Mesenchymal stem cell (in vitro differentiated cells and primary cell): ENCODE data around the gene PEX10.

Experiments used
- DNase-seq: peaks from one replicate; pipeline ENCODE4 v3.0.0-alpha.2; 2013
- H2AFZ ChIP-seq: one replicate; pipeline ENCODE4 v1.6.1; 2013; ENCODE audit warnings: low read depth, mild to moderate bottlenecking, control low read depth, inconsistent platforms, low read length, moderate library complexity
- H2AK5ac ChIP-seq: 2 replicates; pipeline ENCODE4 v1.6.1; 2013; ENCODE audit warnings: low read length, moderate library complexity, mild to moderate bottlenecking, inconsistent platforms; ENCODE audit not compliant: severe bottlenecking
- H2BK120ac ChIP-seq: one replicate; pipeline ENCODE4 v1.6.1; 2013; ENCODE audit warnings: low read depth, mild to moderate bottlenecking, inconsistent platforms, low read length, moderate library complexity
- H2BK12ac ChIP-seq, 2 experiments: one replicate each; pipeline ENCODE4 v1.6.1; 2013; ENCODE audit warnings: inconsistent platforms in 2 of 2, low read length in 2 of 2, mild to moderate bottlenecking in 2 of 2, moderate library complexity in 2 of 2, control low read depth in 1 of 2
- H2BK15ac ChIP-seq: one replicate; pipeline ENCODE4 v1.6.1; 2013; ENCODE audit warnings: mild to moderate bottlenecking, low read depth, inconsistent platforms; ENCODE audit not compliant: poor library complexity, severe bottlenecking
- H2BK5ac ChIP-seq: 2 replicates; pipeline ENCODE4 v1.6.1; 2013; ENCODE audit warnings: low read depth, mild to moderate bottlenecking, low read length, control low read depth, inconsistent platforms; ENCODE audit not compliant: poor library complexity, severe bottlenecking
- H3K14ac ChIP-seq, 2 experiments: one replicate each; pipeline ENCODE4 v1.6.1; 2013; ENCODE audit warnings: inconsistent platforms in 2 of 2, low read length in 2 of 2, control low read depth in 1 of 2, mild to moderate bottlenecking in 1 of 2, moderate library complexity in 1 of 2
- H3K18ac ChIP-seq, 2 experiments: one replicate each; pipeline ENCODE4 v1.6.1; 2013; ENCODE audit warnings: inconsistent platforms in 2 of 2, low read length in 2 of 2, control low read depth in 1 of 2, low read depth in 1 of 2, mild to moderate bottlenecking in 1 of 2
- H3K23ac ChIP-seq, 2 experiments: one replicate each; pipeline ENCODE4 v1.6.1; 2013; ENCODE audit warnings: inconsistent platforms in 2 of 2, low read length in 2 of 2, mild to moderate bottlenecking in 2 of 2, moderate library complexity in 2 of 2, control low read depth in 1 of 2
- H3K27ac ChIP-seq: 2 replicates; pipeline ENCODE4 v1.5.1; 2013; ENCODE audit warnings: mild to moderate bottlenecking, moderate library complexity, low read length, control low read depth, inconsistent platforms; ENCODE audit not compliant: poor library complexity, severe bottlenecking
- H3K27me3 ChIP-seq, 2 experiments: 2 replicates each; pipeline versions ENCODE4 v1.6.1 to v1.7.0; 2013; ENCODE audit warnings: low read length in 2 of 2, mild to moderate bottlenecking in 2 of 2, moderate library complexity in 2 of 2, control low read depth in 1 of 2, inconsistent platforms in 1 of 2; ENCODE audit not compliant: control insufficient read depth in 1 of 2, insufficient read depth in 1 of 2
- H3K36me3 ChIP-seq, 2 experiments: 2 replicates each; pipeline versions ENCODE4 v1.6.1 to v1.7.0; 2013; ENCODE audit warnings: low read length in 2 of 2, control low read depth in 1 of 2, inconsistent platforms in 1 of 2, low read depth in 1 of 2, mild to moderate bottlenecking in 1 of 2; ENCODE audit not compliant: insufficient read depth in 2 of 2, control insufficient read depth in 1 of 2
- H3K4ac ChIP-seq, 2 experiments: one replicate each; pipeline ENCODE4 v1.6.1; 2013; ENCODE audit warnings: inconsistent platforms in 2 of 2, low read length in 2 of 2, mild to moderate bottlenecking in 2 of 2, moderate library complexity in 2 of 2, control low read depth in 1 of 2, low read depth in 1 of 2
- H3K4me1 ChIP-seq: 2 replicates; pipeline ENCODE4 v1.6.1; 2013; ENCODE audit warnings: low read depth, low read length, control low read depth; ENCODE audit not compliant: control insufficient read depth, insufficient read depth
- H3K4me2 ChIP-seq: 2 replicates; pipeline ENCODE4 v1.6.1; 2013; ENCODE audit warnings: low read length, mild to moderate bottlenecking, inconsistent platforms; ENCODE audit not compliant: poor library complexity, severe bottlenecking
- H3K4me3 ChIP-seq, 2 experiments: 2 replicates each; pipeline versions ENCODE4 v1.5.1 to v1.7.0; 2013; ENCODE audit warnings: low read length in 2 of 2, mild to moderate bottlenecking in 2 of 2, control low read depth in 1 of 2, low read depth in 1 of 2; ENCODE audit not compliant: insufficient read depth in 1 of 2
- H3K79me1 ChIP-seq: replicated peaks from 2 replicates; pipeline ENCODE4 v1.6.1; 2013; ENCODE audit warnings: mild to moderate bottlenecking, control low read depth, low read length, inconsistent platforms; ENCODE audit not compliant: poor library complexity, severe bottlenecking
- H3K9ac ChIP-seq: 2 replicates; pipeline ENCODE4 v1.7.0; 2013; ENCODE audit warnings: mild to moderate bottlenecking, low read length, moderate library complexity
- H3K9me3 ChIP-seq: 2 replicates; pipeline ENCODE4 v1.7.0; 2013; ENCODE audit warnings: mild to moderate bottlenecking, low read length; ENCODE audit not compliant: control insufficient read depth
- H4K8ac ChIP-seq: one replicate; pipeline ENCODE4 v1.6.1; 2013; ENCODE audit warnings: inconsistent platforms, mild to moderate bottlenecking, low read length, moderate library complexity
- H4K91ac ChIP-seq: one replicate; pipeline ENCODE4 v1.6.1; 2013; ENCODE audit warnings: mild to moderate bottlenecking, low read length, inconsistent platforms
- WGBS: methylation state at CpG from one replicate; pipeline ENCODE4 v1.1.7; 2013; ENCODE audit warnings: mixed read lengths; 5-methylcytosine and 5-hydroxymethylcytosine counted together

PEX10 gene

DNA sequence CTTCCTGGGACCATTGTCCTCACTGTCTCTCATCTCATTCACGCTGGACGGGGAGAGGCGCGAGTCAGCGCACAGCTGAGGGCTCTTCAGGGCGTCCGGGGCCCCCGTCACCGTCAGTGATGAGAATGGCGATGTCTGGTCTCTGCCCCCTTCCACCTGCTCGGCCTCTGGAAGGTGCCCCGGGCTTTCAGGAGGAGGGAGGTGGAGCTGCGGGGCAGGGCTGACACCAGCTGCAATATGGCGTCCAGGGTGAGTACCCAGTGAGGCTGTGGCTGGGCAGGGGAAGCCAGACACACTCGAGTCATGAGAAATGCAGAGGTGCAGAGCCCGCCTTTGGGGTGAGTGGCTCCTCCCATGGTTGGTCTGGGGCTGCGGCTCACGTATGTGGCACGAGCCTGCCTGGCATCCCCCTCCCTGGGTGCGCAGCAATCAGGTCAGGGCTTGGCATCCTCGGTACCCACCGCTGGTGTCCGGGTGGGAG, 36.1 kb downstream of the PEX10 start:
- Histone ChIP-seq H2AK5ac (no peak overlapping the region), H3K4me3 (no peak overlapping the region), H3K4ac (no peak overlapping the region), H3K27ac (no peak overlapping the region), H3K27me3 (peaks cover 0 to 3% of the 10 kb centered on the region in 2 experiments), H2BK120ac (no peak overlapping the region), H3K79me1 (no peaks in the 10 kb centered on the region), H3K4me1 (peaks cover 14% of the 10 kb centered on the region), H2BK5ac (no peak overlapping the region), H4K8ac (no peak overlapping the region), H3K9ac (no peak overlapping the region), H3K4me2 (no peak overlapping the region), H3K23ac (no peak overlapping the region), H2BK15ac (no peak overlapping the region), H2AFZ (no peak overlapping the region), H4K91ac (no peak overlapping the region), H3K18ac (no peak overlapping the region), H2BK12ac (no peak overlapping the region), H3K36me3 (no peaks in the 10 kb centered on the region), H3K9me3 (no peaks in the 10 kb centered on the region), H3K14ac (no peak overlapping the region)
- 88% methylated on average over 23 of the region's 23 CpGs for WGBS
- DNase-seq: no peak

DNA sequence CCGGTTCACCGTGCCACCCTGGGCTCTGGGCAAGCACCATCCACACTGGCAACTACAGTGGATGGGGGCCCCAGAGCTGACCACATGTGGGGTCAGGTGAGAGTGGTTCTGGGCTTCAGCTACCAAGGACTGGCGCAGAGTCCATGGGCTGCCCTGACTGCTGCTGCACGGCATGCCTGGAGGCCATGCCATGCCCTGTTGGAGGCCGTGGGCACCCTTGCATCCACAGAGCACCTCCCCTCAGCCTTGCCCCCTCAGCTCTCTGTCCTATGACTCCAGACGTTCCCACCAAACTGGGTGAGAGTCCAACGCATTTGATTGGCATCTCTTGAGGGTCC, 36.5 kb downstream of the PEX10 start:
- Histone ChIP-seq H3K4me2 (no peak overlapping the region), H3K79me1 (no peaks in the 10 kb centered on the region), H3K27me3 (peaks cover 0 to 3% of the 10 kb centered on the region in 2 experiments), H3K4me3 (no peak overlapping the region), H3K14ac (no peak overlapping the region), H2BK120ac (no peak overlapping the region), H3K9ac (no peak overlapping the region), H3K9me3 (no peaks in the 10 kb centered on the region), H2AFZ (no peak overlapping the region), H2BK5ac (no peak overlapping the region), H3K4me1 (peaks cover 13% of the 10 kb centered on the region), H3K27ac (no peak overlapping the region), H3K36me3 (no peaks in the 10 kb centered on the region), H2BK15ac (no peak overlapping the region), H2AK5ac (no peak overlapping the region), H3K23ac (no peak overlapping the region), H3K4ac (no peak overlapping the region), H4K91ac (no peak overlapping the region), H4K8ac (no peak overlapping the region), H3K18ac (no peak overlapping the region), H2BK12ac (no peak overlapping the region)
- no peak for DNase-seq
- WGBS: 82% methylated on average over 7 of the region's 7 CpGs

DNA sequence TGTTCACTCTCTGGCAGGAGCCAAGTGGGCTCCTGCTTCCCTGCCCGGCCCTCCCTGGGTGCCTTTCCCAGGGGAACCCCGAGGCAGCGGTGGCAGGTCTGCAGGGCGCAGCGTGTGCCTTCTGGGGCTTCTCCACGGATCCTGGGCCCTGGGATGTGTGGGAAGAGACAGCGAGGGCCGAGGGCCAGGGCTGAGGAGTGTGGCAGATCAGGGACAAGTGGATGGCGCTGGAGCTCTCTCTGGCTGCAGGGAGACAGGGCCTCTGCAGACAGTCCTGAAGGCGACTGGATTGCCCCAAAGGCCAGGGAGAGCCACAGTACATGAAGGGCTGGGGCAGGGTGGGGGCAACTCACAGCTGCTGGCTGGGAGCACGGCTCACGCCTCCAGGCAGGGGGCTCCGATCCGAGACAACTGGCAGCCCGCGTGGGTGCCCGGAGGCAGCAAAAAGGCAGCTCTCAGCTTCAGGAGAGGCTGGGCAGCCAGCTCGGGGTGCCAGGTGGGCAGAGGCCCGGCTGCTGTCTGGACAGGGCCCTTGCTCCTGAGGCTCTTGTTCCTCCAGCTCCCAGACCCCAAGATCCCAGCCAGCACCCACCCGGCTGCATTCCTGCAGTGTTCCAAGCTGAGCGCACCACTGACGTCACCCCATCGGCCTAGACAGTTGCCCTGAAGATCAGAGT, 37.0 kb downstream of the PEX10 start:
- Histone ChIP-seq H3K4ac (no peak overlapping the region), H2AK5ac (no peak overlapping the region), H3K23ac (no peak overlapping the region), H3K79me1 (no peaks in the 10 kb centered on the region), H2AFZ (no peak overlapping the region), H3K18ac (no peak overlapping the region), H3K4me3 (no peak overlapping the region), H2BK120ac (no peak overlapping the region), H2BK12ac (no peak overlapping the region), H3K36me3 (no peaks in the 10 kb centered on the region), H4K91ac (no peak overlapping the region), H2BK5ac (no peak overlapping the region), H4K8ac (no peak overlapping the region), H3K9ac (no peak overlapping the region), H3K9me3 (no peaks in the 10 kb centered on the region), H3K4me2 (no peak overlapping the region), H3K27me3 (peaks cover 0 to 3% of the 10 kb centered on the region in 2 experiments), H3K14ac (no peak overlapping the region), H2BK15ac (no peak overlapping the region), H3K27ac (no peak overlapping the region), H3K4me1 (peaks cover 13% of the 10 kb centered on the region)
- 91% methylated on average over 23 of the region's 23 CpGs for WGBS
- no peak for DNase-seq

DNA sequence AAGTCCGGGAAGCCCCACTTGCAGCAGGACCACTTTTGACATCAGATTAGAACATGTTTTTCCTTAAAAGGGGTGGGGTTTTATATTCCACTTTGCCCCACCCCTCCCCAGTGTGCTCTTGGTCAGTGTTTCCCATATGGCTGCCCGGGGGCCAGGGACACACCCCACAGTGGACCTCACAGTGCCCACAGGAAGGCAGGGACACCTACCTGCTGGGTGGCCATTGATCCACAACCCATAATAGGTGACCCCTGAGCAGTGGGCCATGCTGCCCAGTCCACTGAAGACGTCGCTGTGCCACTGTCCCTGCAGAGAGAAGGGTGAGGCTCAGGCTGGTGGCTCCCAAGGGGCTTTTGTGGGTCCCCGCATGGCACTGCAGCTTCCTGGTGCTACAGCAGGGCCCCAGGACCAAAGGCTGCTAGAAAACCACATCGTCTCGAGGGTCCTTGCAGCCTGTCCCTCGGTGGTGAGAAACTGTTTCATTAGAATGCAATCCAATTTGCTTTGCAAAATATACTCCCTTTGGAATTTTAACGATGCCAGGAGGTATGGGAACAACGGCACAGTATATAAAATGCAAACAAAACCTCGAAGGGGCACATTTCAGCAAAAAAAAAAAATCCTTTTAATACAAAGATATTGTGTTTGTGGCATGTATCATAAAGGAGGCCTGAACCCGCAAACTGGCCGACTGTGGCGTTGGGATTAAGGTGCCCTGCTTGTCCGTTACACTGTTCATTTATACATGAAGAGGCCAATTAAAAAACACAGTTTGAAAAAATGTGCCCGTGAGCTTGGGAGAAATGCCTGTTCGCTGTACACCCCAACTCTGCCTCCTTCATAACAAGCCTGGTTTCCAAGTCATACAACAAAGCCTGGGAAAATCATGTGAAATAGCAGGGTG, 37.9 kb downstream of the PEX10 start:
- Histone ChIP-seq H2BK120ac (no peak overlapping the region), H3K4ac (no peak overlapping the region), H3K36me3 (peaks cover 0 to 3% of the 10 kb centered on the region in 2 experiments), H3K9ac (no peak overlapping the region), H3K4me3 (no peak overlapping the region), H3K23ac (no peak overlapping the region), H3K14ac (no peak overlapping the region), H4K8ac (no peak overlapping the region), H2BK15ac (peak overlapping the region; percentile 8), H2BK12ac (no peak overlapping the region), H2AFZ (no peak overlapping the region), H3K27me3 (peaks cover 0 to 3% of the 10 kb centered on the region in 2 experiments), H4K91ac (no peak overlapping the region), H3K4me1 (peaks cover 13% of the 10 kb centered on the region), H3K18ac (no peak overlapping the region), H2BK5ac (no peak overlapping the region), H3K4me2 (no peak overlapping the region), H3K9me3 (no peaks in the 10 kb centered on the region), H3K79me1 (no peaks in the 10 kb centered on the region), H2AK5ac (no peak overlapping the region), H3K27ac (no peak overlapping the region)
- no peak for DNase-seq
- WGBS: 85% methylated on average over 15 of the region's 17 CpGs
